ACC112 (cell line): ENCODE data around the gene BLVRA.
"Not testable (repeated sequence)": the region's sequence is repeated elsewhere in the genome, so short reads cannot be mapped to it uniquely, and the experiment has no call there.

Source experiments
- H2AFZ ChIP-seq: fragments of 200-600 bp; sonication (generic); one replicate; pipeline ENCODE4 v1.6.0; 2017; ENCODE audit warnings: antibody characterized with exemption, low read length; ENCODE audit not compliant: unreplicated experiment
- H3K27ac ChIP-seq: fragments of 200-600 bp; sonication (generic); 2 replicates; pipeline ENCODE4 v1.5.1; 2014; ENCODE audit warnings: low read depth, mild to moderate bottlenecking, antibody characterized with exemption, low read length, moderate library complexity
- H3K27me3 ChIP-seq: fragments of 200-600 bp; sonication (generic); 2 replicates; pipeline ENCODE4 v1.6.1; 2014; ENCODE audit warnings: mild to moderate bottlenecking, antibody characterized with exemption, low read length, moderate library complexity, mixed read lengths; ENCODE audit not compliant: insufficient read depth
- H3K36me3 ChIP-seq: fragments of 200-600 bp; sonication (generic); 2 replicates; pipeline ENCODE4 v1.6.1; 2016; ENCODE audit warnings: mild to moderate bottlenecking, antibody characterized with exemption, low read length, moderate library complexity, mixed read lengths; ENCODE audit not compliant: insufficient read depth
- H3K4me1 ChIP-seq: fragments of 200-600 bp; sonication (generic); one replicate; pipeline ENCODE4 v1.6.1; 2016; ENCODE audit warnings: low read length, mixed read lengths; ENCODE audit not compliant: insufficient read depth, unreplicated experiment, control insufficient read depth
- H3K4me3 ChIP-seq: fragments of 200-600 bp; sonication (generic); 2 replicates; pipeline ENCODE4 v1.5.1; 2014; ENCODE audit warnings: mild to moderate bottlenecking, low read depth, low read length
- H3K79me2 ChIP-seq: fragments of 200-600 bp; sonication (generic); one replicate; pipeline ENCODE4 v1.6.0; 2016; ENCODE audit warnings: low read length; ENCODE audit not compliant: control insufficient read depth, unreplicated experiment, insufficient read depth

BLVRA gene

DNA sequence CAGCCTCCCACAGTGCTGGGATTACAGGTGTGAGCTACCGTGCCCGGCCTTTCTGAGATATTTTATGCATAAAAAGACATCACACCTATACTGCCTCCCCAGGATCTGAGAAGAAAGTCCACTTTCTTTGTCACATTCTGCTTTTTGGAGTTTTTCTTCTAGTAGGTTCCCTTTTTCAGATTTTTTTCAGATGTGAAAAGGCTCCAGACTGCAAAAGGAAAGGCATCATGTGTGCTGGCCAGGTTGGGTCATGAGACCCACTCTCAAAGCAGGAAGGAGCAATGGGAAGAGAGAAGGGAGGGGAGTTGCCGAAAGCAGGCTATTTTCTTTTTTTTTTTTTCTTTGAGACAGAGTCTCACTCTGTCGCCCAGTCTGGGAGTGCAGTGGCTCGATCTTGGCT is 10.8 kb downstream of the BLVRA start:
- peaks cover 13% of the 10 kb centered on the region for H3K4me1 ChIP-seq
- H3K79me2 ChIP-seq = peaks cover 9% of the 10 kb centered on the region
- H3K4me3 ChIP-seq = no peak overlapping the region
- H2AFZ ChIP-seq = no peak overlapping the region
- H3K27me3 ChIP-seq = no peaks in the 10 kb centered on the region
- no peak overlapping the region for H3K27ac ChIP-seq
- H3K36me3 ChIP-seq = 0 out of 2 replicates have a peak, but pooled peaks cover 2% of the 10 kb centered on the region

- 0 out of 2 replicates have a peak, but pooled peaks cover 2% of the 10 kb centered on the region for H3K36me3 ChIP-seq
- H3K27ac ChIP-seq = no peak overlapping the region
- no peak overlapping the region for H3K4me3 ChIP-seq
- peaks cover 9% of the 10 kb centered on the region for H3K79me2 ChIP-seq
- H3K27me3 ChIP-seq = no peaks in the 10 kb centered on the region
- H3K4me1 ChIP-seq = peaks cover 6% of the 10 kb centered on the region
- H2AFZ ChIP-seq = no peak overlapping the region
Measured at GRCh38 chr7:43769791-43770465, 11.4 kb downstream of the BLVRA start.

- Histone ChIP-seq H3K79me2 (peaks cover 9% of the 10 kb centered on the region), H3K27me3 (no peaks in the 10 kb centered on the region), H3K4me1 (no peaks in the 10 kb centered on the region), H3K36me3 (0 out of 2 replicates have a peak, but pooled peaks cover 2% of the 10 kb centered on the region), H3K27ac (no peak overlapping the region), H2AFZ (no peak overlapping the region), H3K4me3 (no peak overlapping the region)
Measured at GRCh38 chr7:43771128-43771527, 12.6 kb downstream of the BLVRA start.

GRCh38 chr7:43771573-43771972 is 13.1 kb downstream of the BLVRA start:
- H3K27ac ChIP-seq = no peak overlapping the region
- no peaks in the 10 kb centered on the region for H3K27me3 ChIP-seq
- 0 out of 2 replicates have a peak, but pooled peaks cover 2% of the 10 kb centered on the region for H3K36me3 ChIP-seq
- no peak overlapping the region for H2AFZ ChIP-seq
- H3K4me1 ChIP-seq = no peaks in the 10 kb centered on the region
- H3K4me3 ChIP-seq = no peak overlapping the region
- H3K79me2 ChIP-seq = peaks cover 9% of the 10 kb centered on the region

DNA sequence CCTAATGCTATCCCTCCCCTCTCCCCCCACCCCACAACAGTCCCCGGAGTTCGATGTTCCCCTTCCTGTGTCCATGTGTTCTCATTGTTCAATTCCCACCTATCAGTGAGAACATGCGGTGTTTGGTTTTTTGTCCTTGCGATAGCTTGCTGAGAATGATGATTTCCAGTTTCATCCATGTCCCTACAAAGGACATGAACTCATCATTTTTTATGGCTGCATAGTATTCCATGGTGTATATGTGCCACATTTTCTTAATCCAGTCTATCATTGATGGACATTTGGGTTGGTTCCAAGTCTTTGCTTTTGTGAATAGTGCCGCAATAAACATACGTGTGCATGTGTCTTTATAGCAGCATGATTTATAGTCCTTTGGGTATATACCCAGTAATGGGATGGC is 14.8 kb downstream of the BLVRA start:
- not testable (repeated sequence) for H3K36me3 ChIP-seq, H3K4me3 ChIP-seq, H2AFZ ChIP-seq, H3K79me2 ChIP-seq, H3K27ac ChIP-seq, H3K27me3 ChIP-seq, H3K4me1 ChIP-seq

DNA sequence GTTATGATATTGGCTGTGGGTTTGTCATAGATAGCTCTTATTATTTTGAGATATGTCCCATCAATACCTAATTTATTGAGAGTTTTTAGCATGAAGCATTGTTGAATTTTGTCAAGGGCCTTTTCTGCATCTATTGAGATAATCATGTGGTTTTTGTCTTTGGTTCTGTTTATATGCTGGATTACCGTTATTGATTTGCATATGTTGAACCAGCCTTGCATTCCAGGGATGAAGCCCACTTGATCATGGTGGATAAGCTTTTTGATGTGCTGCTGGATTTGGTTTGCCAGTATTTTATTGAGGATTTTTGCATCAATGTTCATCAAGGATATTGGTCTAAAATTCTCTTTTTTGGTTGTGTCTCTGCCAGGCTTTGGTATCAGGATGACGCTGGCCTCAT is 16.8 kb downstream of the BLVRA start:
- not testable (repeated sequence) for H3K27me3 ChIP-seq, H3K36me3 ChIP-seq, H3K4me1 ChIP-seq, H3K27ac ChIP-seq, H2AFZ ChIP-seq, H3K79me2 ChIP-seq, H3K4me3 ChIP-seq

DNA sequence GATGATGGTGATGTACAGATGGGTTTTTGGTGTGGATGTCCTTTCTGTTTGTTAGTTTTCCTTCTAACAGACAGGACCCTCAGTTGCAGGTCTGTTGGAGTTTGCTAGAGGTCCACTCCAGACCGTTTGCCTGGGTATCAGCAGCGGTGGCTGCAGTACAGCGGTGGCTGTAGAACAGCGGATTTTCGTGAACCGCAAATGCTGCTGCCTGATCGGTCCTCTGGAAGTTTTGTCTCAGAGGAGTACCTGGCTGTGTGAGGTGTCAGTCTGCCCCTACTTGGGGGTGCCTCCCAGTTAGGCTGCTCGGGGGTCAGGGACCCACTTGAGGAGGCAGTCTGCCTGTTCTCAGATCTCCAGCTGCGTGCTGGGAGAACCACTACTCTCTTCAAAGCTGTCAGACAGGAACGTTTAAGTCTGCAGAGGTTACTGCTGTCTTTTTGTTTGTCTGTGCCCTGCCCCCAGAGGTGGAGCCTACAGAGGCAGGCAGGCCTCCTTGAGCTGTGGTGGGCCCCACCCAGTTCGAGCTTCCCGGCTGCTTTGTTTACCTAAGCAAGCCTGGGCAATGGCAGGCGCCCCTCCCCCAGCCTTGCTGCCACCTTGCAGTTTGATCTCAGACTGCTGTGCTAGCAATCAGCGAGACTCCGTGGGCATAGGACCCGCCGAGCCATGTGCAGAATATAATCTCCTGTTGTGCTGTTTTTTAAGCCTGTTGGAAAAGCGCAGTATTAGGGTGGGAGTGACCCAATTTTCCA is 20.0 kb downstream of the BLVRA start:
- not testable (repeated sequence) for H3K4me3 ChIP-seq, H3K27me3 ChIP-seq, H3K36me3 ChIP-seq, H2AFZ ChIP-seq, H3K27ac ChIP-seq, H3K79me2 ChIP-seq
- peaks cover 13% of the 10 kb centered on the region for H3K4me1 ChIP-seq

DNA sequence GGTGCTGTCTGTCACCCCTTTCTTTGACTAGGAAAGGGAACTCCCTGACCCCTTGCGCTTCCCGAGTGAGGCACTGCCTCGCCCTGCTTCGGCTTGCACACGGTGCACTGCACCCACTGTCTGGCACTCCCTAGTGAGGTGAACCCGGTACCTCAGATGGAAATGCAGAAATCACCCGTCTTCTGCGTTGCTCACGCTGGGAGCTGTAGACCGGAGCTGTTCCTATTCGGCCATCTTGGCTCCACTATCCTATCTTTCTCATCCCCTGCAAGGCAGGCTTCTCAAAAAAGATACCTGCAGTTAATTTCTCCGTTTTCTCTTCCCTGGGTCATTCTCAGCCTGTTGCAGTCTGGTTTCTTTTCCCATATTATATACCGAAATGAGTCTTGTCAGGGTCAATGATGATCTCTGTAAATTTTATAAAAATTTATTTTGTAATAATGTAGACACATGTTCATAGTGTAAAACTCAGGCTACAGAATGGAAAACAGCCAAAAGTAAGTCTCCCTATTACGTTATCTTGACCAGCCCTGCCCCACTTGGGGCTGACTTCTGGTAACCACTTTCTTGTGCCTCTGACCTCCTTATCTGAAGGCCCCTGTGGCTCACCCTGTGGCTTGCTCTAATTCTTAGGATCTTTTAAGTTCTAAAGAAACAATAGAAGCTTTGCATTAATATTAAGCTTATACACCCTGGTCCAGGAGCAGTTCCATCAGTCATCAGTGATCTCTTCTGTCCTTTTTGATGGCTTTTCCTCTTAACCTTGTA is 20.7 kb downstream of the BLVRA start:
- Histone ChIP-seq H3K4me3 (no peak overlapping the region), H3K4me1 (peaks cover 13% of the 10 kb centered on the region), H3K27me3 (no peaks in the 10 kb centered on the region), H3K27ac (no peak overlapping the region), H2AFZ (no peak overlapping the region), H3K36me3 (no peaks in the 10 kb centered on the region; the same call in 1 of the 2 replicates), H3K79me2 (no peaks in the 10 kb centered on the region)

DNA sequence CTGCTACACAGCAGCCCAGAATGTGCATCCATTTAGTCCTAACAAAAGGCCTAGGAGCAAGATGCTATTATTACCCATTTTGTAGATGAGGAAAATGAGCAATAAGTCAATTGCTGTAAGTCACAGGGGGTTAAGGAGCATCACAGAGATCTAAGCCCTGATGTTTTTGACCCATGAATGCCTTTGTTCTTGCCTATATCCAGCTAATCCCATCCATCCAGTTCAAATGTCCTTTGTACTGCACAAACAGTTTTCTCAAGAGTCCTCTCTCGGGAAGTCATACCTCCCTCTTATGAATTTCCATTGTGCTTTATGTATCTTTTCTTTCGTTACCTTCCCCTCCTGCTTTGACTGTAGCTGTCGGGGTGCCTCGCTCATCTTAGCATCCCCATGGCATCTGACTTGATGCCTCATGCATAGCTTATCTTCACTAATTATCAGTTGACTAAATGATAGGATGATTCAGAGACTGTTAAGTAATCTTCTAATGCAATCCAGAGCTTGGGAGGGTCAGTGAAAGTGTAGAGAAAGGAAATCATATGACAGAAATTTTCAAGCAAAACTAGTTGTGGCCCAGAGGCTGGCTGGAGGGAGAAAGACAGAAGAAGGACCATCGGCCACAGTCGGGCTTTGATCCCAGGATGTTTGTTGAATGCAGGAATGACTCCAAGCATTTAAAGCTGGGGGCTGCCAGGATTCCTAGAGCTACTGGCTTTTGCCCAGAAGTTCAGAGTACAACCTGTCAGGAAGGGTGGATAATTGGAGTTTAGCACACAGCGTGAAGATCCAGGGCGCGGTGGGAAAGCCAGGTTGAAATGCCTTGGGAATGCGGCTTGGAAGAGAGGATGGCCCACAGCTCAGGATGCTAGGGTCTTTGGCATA is 23.5 kb downstream of the BLVRA start:
- Histone ChIP-seq H3K4me3 (no peak overlapping the region), H3K27me3 (no peaks in the 10 kb centered on the region), H3K4me1 (peaks cover 25% of the 10 kb centered on the region), H2AFZ (no peak overlapping the region), H3K27ac (no peak overlapping the region; the same call in 1 of the 2 replicates), H3K36me3 (no peaks in the 10 kb centered on the region; the same call in 1 of the 2 replicates), H3K79me2 (no peaks in the 10 kb centered on the region)
